ENCODE measurements around the gene MTARC1.

Gene MTARC1

GRCh38 chr1:220786337-220787068 is at the start of gene MTARC1:
Gene MTARC1 (plus strand): TSS chr1:220786913. CDS start chr1:220786945, 32 bp downstream.
- DNase-seq (ENCODE audit: low spot score), result peak; percentile 82

GRCh38 chr1:220741349-220741748 is 45.4 kb upstream of the MTARC1 start:
- no peak for DNase-seq (ENCODE audit: low spot score)

- no peak for DNase-seq (ENCODE audit: low spot score)
Observed at GRCh38 chr1:220741825-220742224, 44.9 kb upstream of the MTARC1 start.

DNA sequence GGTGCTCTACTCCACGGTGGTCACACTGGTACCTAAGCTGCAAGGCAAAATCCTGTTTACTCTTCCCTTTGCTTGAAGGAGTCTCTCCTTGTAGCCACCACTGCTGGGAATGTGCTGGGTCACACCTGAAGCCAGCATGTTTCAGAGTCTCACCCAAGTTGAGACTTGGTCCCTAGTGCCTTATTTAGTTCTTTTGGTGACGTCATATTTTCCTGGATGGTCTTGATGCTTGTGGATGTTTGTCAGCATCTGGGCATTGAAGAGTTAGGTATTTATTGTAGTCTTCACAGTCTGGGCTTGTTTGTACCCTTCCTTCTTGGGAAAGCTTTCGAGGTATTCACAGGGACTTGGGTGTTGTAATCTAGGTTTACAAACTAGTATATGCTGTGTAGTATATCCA is 44.2 kb upstream of the MTARC1 start:
- DNase-seq (ENCODE audit: low spot score), result no peak

DNA sequence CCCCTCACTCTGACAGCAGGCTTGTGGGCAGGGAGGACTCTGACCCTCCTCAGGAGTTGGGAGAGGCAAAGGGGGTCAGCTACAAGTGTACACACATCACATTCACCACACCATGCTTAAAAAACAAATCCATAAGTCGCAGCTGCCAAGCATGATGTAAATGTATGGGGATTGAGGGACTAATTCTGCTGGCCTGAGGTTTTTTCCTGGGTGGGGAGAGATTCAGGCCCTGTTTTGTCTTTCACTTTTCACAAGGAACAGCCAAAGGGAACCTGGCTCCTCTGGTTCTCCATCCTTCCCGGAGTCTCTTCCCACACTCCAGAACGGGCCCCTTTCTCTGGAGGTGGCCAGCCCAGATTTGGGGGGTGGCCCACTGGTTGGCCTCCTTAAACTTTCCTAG is 39.9 kb upstream of the MTARC1 start:
- DNase-seq (ENCODE audit: low spot score), result no peak

GRCh38 chr1:220747437-220748088 is 39.1 kb upstream of the MTARC1 start:
- DNase-seq (ENCODE audit: low spot score), result no peak

DNA sequence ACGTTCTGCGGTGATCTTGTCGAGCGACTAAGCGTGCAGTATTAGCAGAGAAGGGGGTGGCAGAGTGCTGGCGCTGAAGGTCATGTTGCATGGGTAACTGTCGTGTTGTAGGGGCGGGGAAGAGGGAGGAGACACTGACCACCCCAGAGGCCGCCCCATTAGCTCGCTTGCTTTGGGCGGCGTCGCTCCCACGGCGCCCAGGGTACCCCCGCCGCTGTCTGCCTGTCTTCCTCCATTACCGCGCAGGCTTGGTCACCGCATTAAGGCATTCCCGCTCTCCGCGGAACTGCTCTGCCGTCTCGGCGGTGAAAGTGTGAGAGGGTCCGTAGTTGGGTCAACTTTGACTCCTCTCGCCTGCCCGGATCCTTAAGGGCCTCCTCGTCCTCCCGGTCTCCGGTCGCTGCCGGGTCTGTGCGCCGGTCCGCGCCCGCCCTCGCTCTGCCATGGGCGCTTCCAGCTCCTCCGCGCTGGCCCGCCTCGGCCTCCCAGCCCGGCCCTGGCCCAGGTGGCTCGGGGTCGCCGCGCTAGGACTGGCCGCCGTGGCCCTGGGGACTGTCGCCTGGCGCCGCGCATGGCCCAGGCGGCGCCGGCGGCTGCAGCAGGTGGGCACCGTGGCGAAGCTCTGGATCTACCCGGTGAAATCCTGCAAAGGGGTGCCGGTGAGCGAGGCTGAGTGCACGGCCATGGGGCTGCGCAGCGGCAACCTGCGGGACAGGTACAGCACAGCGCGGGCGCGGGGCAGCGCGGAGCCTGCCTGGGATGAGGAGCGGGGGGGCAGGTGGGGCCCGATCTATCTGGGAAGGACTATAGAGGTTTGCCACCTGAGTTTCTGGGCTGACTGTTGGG is 38.4 kb upstream of the MTARC1 start, which contains the start of gene MTARC2:
TSS of gene MTARC2 (plus strand) at position 234 of the 846 bp plus-strand sequence. CDS start at position 444, 210 bp downstream.
- peak; percentile 74 for DNase-seq (ENCODE audit: low spot score)

DNA sequence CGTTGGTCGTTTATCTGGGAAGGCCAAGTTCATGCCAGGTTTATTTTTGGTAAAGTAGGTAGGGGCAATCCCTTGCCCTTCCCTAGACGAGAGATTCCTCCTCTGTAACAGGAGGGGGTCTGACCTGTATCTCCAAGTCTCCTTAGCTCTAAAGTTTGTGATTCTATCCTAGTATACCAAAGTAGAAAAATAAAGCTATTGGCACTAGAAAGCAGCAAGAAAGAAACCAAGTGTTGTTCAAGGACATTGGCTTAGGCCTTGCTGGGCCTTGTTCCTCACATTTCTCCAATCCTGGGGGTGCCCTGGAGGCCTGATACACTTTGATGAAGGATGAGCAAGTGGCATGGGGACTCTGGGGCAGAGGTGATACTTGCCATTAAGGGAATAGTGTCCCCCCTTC is 37.8 kb upstream of the MTARC1 start:
- DNase-seq (ENCODE audit: low spot score), result no peak

DNA sequence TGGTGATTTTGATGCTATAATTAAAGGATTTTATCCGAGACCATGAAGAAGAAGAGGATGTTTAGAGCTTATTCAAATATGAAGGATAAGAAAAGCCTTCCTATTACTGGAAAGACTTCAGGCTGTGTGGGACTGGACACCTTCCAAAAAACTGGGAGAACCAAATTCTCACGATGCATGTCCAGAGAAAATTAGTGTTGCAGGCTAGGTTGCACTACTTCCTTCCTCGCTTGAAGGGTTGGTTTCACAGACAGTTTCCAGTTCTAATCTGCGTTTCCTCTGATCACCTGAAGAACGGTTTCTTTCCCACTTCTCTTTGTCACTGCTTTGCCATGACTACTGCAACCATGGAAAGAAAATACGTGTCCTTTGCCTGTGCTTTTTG is 36.6 kb upstream of the MTARC1 start:
- DNase-seq (ENCODE audit: low spot score), result no peak

DNA sequence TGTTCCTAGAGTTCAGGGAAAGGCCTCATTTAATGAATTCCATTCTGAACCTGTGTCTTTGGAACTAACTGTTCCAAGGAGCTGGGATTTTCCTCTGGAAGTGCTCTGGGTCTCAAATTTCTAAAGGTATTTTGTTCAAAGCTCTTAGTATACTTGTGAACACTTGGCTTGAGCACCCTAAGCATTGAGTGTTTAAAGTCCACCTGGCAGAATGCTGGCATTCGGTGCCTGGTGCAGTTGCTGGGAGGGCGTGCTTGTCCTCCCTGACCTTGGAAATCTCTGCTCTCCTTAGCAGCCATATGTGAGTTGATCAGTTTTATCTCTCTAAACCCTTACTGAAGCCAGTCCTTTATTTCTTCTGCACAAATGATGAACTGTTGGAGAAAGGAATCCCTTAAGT is 35.6 kb upstream of the MTARC1 start:
- DNase-seq (ENCODE audit: low spot score), result no peak

DNA sequence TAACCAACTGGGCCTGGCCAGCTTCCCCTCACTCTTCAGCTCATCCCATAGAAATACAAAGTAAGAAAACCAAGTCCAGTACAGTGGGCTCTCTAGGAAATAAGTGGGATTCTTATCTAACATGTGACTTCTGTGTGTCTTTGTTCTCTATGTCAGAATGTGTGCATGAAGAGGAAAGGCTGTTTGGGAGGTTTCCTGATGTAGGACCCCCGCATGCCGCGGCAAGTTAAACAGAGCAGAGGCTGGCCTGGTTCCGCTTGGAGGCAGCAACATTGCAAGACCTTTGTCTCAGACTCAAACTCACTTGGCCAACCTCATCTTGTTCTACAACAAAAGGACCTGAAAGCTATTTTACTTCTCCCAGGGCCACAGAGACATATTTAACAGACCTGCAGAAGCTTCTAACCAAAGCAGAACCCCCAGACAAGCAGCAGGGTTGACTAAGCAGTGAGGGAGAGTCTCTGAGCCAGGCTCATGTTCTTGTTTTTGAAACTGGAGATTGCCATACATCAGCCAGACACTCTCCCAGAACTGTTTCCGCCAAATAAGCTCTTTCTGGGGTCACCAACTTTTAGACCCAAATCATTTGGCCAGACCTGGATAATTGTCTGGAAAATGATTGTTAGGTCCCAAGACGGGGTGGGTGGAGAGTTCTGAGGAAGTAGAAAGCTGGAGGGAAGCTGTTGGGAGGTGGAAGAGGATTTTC is 32.3 kb upstream of the MTARC1 start:
- no peak for DNase-seq (ENCODE audit: low spot score)

DNA sequence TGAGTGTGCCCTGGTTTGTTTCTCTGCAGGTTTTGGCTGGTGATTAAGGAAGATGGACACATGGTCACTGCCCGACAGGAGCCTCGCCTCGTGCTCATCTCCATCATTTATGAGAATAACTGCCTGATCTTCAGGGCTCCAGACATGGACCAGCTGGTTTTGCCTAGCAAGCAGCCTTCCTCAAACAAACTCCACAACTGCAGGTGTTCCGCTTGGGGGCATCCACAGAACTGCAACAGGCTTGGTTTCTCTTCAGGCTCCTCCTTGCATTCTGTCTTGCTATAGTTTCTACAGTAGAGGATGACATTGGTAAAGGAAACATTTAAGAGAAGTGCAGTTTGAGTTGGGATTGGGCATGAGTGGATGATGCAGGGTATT is 31.8 kb upstream of the MTARC1 start:
- no peak for DNase-seq (ENCODE audit: low spot score)

- no peak for DNase-seq (ENCODE audit: low spot score)
Observed at GRCh38 chr1:220755309-220755708, 31.4 kb upstream of the MTARC1 start.

DNA sequence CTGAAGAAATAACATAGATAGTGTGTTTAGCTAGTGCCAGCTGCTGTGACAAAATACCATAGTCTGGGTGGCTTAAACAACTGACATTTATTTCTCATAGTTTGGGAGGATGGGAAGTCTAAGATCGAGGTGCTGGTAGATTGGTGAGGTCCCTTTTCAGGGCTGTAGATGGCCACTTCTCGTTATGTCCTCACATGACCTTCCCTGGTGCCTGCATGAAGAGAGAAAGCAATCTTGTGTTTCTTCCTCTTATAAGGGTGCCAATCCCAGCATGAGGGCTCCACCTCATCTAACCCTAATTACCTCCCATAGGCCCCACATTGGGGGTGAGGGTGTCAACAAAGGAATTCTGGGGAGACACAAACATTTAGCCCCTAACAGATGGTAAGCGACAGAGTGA is 29.3 kb upstream of the MTARC1 start:
- DNase-seq (ENCODE audit: low spot score), result no peak

GRCh38 chr1:220759147-220759546 is 27.6 kb upstream of the MTARC1 start:
- no peak for DNase-seq (ENCODE audit: low spot score)

DNA sequence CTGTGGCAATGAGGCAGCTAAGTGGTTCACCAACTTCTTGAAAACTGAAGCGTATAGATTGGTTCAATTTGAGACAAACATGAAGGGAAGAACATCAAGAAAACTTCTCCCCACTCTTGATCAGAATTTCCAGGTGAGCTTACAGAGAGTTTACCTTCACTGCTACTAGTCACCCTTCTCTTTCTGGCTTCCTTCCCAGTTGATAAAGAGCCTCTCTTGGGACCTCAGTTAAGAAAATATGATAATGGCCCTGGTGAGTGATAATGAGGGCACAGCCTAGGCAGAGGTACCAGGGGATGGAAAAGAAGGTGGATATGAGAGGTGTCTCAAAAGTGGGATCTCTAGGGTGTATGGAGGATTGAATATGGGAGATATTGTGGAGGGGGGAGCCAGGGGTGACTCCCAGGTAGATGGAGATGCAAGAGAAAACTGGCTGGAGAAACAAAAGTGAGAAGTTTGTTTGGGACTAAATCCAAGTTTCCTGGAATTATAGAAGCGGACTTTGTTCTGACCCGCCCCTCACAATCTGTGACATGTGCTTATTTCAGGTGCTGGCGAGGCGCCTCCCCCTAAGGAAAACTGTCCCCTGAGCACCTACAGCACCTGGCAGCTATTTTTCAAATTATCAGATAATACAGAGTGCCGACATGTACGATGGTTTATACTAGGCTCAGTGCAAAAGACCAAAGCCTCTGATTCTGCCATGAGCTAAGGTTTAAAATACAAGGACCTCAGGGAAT is 24.9 kb upstream of the MTARC1 start:
- no peak for DNase-seq (ENCODE audit: low spot score)

- no peak for DNase-seq (ENCODE audit: low spot score)
Observed at GRCh38 chr1:220764757-220765156, 22.0 kb upstream of the MTARC1 start.

DNA sequence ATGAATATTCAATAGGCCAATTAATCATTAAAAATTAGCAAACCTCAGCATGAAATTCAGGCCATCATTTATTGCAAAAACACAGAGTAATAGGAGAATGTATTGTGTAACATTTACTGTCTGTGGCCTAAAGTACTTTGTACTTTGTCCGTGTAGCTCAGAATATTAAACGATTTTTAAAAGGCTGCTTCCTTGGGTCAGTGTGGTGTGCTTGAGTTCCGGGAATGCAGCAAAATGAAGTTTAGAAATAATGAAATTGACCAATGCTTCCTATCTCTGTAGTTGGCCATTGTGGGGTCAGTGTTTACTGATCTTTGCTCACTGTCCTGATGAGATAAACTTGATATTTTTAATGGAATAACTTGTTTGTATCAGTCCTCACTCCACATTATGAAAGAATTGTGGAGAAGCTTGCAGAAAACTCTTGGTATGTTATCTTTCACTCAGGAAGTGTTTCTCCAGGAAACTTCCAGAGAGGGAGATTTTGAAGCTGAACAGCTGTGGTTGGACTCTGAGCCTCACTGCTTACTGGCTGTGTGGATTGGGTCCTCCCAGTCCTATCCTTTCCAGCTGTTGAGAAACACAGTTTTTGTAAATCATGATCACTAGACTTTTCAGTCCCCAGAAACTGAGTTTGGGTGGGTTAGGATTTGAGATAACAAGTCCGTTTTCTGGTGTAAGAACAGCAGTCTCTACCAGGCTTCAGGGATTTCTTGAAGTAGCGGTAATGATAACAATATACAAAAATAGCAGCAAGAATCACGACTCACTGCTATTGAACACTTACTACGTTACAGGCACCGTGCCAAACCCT is 19.2 kb upstream of the MTARC1 start:
- no peak for DNase-seq (ENCODE audit: low spot score)

- DNase-seq (ENCODE audit: low spot score), result no peak
Observed at GRCh38 chr1:220768126-220768601, 18.5 kb upstream of the MTARC1 start.

GRCh38 chr1:220769205-220769604 is 17.5 kb upstream of the MTARC1 start:
- DNase-seq (ENCODE audit: low spot score), result no peak

Measured in HuH-7.5 (cell line).